ENCODE measurements around the gene OR2V2. TPM values are rescaled to one million over a fixed set of nuclear protein-coding genes. Genes with fewer than 3 reads are reported as not detected.
A peak's percentile ranks its signal among the peaks of the same experiment; 100 is the strongest.

Gene OR2V2
- polyA plus RNA-seq, 2 of the 4 experiments (the other 2 are of a cell fraction), result not detected

GRCh38 chr5:181187500-181188213 lies 40.3 kb downstream of the OR2V2 start (continued):
- TF ChIP-seq PHF8 (IDR thresholded peaks at IDR 0.05; ENCODE audit: borderline replicate concordance, low read depth), result no peak
- TF ChIP-seq JUN (IDR thresholded peaks at IDR 0.05), result 0 out of 5 replicates have a peak, but pooled peaks of 1 of the 2 experiments have one; percentile 28
- peak; percentile 83 for TF ChIP-seq SREBF2 (IDR thresholded peaks at IDR 0.05)
- TF ChIP-seq, protein P1, sequence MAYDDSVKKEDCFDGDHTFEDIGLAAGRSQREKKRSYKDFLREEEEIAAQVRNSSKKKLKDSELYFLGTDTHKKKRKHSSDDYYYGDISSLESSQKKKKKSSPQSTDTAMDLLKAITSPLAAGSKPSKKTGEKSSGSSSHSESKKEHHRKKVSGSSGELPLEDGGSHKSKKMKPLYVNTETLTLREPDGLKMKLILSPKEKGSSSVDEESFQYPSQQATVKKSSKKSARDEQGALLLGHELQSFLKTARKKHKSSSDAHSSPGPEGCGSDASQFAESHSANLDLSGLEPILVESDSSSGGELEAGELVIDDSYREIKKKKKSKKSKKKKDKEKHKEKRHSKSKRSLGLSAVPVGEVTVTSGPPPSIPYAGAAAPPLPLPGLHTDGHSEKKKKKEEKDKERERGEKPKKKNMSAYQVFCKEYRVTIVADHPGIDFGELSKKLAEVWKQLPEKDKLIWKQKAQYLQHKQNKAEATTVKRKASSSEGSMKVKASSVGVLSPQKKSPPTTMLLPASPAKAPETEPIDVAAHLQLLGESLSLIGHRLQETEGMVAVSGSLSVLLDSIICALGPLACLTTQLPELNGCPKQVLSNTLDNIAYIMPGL (CRISPR knock-in tag; IDR thresholded peaks at IDR 0.05; ENCODE audit: borderline replicate concordance), result peak; percentile 84
- 0 out of 2 replicates have a peak, but pooled peaks have one; percentile 18 for TF ChIP-seq RFX5 (IDR thresholded peaks at IDR 0.05)
- peak; percentile 98 for TF ChIP-seq CHD4 (IDR thresholded peaks at IDR 0.05; ENCODE audit: borderline replicate concordance)
- TF ChIP-seq TFCP2L1 (CRISPR knock-in tag; IDR thresholded peaks at IDR 0.05), result no peak
- no peak for TF ChIP-seq HOXA7 (CRISPR knock-in tag; IDR thresholded peaks at IDR 0.05)
- peak; percentile 15; the same call in 1 of the 3 replicates for TF ChIP-seq SMC3 (IDR thresholded peaks at IDR 0.05)
- no peak for TF ChIP-seq NR3C1 (IDR thresholded peaks at IDR 0.05)
- peak; percentile 90 for TF ChIP-seq KDM1A (IDR thresholded peaks at IDR 0.05; ENCODE audit: low read depth)
- TF ChIP-seq, protein P2, sequence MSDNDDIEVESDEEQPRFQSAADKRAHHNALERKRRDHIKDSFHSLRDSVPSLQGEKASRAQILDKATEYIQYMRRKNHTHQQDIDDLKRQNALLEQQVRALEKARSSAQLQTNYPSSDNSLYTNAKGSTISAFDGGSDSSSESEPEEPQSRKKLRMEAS (IDR thresholded peaks at IDR 0.05), result peak; percentile 69
- TF ChIP-seq, protein P3, sequence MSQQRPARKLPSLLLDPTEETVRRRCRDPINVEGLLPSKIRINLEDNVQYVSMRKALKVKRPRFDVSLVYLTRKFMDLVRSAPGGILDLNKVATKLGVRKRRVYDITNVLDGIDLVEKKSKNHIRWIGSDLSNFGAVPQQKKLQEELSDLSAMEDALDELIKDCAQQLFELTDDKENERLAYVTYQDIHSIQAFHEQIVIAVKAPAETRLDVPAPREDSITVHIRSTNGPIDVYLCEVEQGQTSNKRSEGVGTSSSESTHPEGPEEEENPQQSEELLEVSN (IDR thresholded peaks at IDR 0.05; ENCODE audit: borderline replicate concordance, low read depth), result 0 out of 2 replicates have a peak, but pooled peaks have one; percentile 44
- 0 out of 2 replicates have a peak, but pooled peaks have one; percentile 43 for TF ChIP-seq RARB (CRISPR knock-in tag; IDR thresholded peaks at IDR 0.05)

- DNase-seq (ENCODE audit: low read depth in 1 of 2, low spot score in 1 of 2) (peak in 1 of 2 experiments; percentile 91), ATAC-seq (peak; percentile 14 to 45), FAIRE-seq (no peak)
- peaks cover 22% of the 10 kb centered on the region for H3K4me1 ChIP-seq
- TF ChIP-seq ESRRA (IDR thresholded peaks at IDR 0.05; ENCODE audit: borderline replicate concordance, low read length) (peak; percentile 45; the same call in 1 of the 2 replicates), CEBPB (IDR thresholded peaks at IDR 0.05) (peak in 1 of 2 experiments; percentile 49; a peak in 1 of 4 replicates), CHD2 (IDR thresholded peaks at IDR 0.05; ENCODE audit: low read length, partially characterized antibody) (no peak), HDAC2 (IDR thresholded peaks at IDR 0.05) (peak; percentile 21; the same call in 1 of the 2 replicates), JUN (IDR thresholded peaks at IDR 0.05) (0 out of 5 replicates have a peak, but pooled peaks of 1 of the 2 experiments have one; percentile 13), SREBF2 (IDR thresholded peaks at IDR 0.05) (peak; percentile 75), HOXB13 (CRISPR knock-in tag; IDR thresholded peaks at IDR 0.05; ENCODE audit: low read depth) (no peak)
- TF ChIP-seq, protein P3 (IDR thresholded peaks at IDR 0.05; ENCODE audit: borderline replicate concordance, low read depth), result 0 out of 2 replicates have a peak, but pooled peaks have one; percentile 1
- TF ChIP-seq, protein P2 (IDR thresholded peaks at IDR 0.05), result peak; percentile 41; the same call in 1 of the 2 replicates
- ChIA-PET POLR2A (interaction anchor here (1.0 to 6.4 kb wide), 4 partner anchors 17 to 358 kb away, joined by 3 to 159 read pairs (median 27); partner anchors contain the start of genes TRIM41 and TRIM7), CTCF (interaction anchor here (0.6 to 4.5 kb wide), 17 partner anchors 9 to 404 kb away, joined by 3 to 33 read pairs (median 4); partner anchors contain the start of gene TRIM7)
- H3K27ac ChIP-seq, result peak overlapping the region; percentile 96
- H3K9me3 ChIP-seq, result no peaks in the 10 kb centered on the region
- H3K4me3 ChIP-seq, result peak overlapping the region; percentile 82
- peak overlapping the region; percentile 99 for H3K4me2 ChIP-seq
- WGBS (ENCODE audit: missing lambda C conversion rate), result under 1% methylated on average over 29 of the region's 35 CpGs
These were observed 41.4 kb downstream of the OR2V2 start for GRCh38 chr5:181188700-181189362.
